Measurements from ENCODE around the gene TMPRSS9. TPM values are rescaled to one million over a fixed set of nuclear protein-coding genes. Genes with fewer than 3 reads are reported as not detected.

TMPRSS9 gene
- total RNA-seq, 1 donor from 2014 or later: not detected

DNA sequence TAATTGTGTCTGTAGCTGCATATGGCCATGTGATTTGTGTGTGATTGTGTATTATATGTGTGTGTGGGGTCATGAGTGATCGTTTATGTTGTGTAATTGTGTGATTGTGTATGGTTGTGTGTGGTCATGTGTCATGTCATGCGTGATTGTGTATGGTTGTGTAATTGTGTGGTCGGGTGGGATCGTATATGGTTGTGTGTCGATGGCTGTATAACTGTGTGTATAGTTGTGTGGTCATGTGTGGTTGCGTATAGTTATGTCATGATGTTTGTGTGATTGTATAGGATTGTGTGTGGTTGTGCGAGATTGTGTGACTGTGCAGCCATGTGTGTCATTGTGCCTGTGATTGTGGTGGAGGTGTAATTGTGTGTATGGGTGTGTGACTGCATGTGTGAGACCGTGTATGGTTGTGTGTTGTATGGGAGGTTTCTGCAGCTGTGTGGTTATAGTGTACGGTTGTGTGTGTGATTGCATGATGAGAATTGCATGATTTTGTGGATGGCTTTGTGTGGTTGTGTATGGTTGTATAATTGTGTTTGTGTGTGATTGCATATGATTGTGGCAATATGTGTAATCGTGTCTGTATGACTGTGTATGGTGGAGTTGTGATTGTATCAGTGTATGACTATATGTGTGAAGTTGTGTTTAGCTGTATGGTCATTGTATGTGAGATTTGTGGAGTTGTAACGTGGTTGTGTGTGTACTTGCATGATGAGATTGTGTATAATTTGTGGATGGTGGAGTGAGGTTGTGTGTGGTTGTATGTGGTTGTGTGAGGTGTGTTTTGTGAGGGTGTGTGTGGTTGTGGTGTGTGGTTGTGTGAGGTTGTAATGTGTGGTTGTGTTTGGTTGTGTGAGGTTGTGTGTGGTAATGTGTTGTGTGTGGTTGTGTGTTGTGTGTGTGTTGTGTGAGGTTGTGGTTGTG lies 2.2 kb downstream of the TMPRSS9 start:
- H3K4me3 Mint-ChIP-seq (ENCODE audit: low read depth): no peak overlapping the region
- no peaks in the 10 kb centered on the region for H3K4me1 Mint-ChIP-seq (ENCODE audit: low read depth)
- TF ChIP-seq, protein P1, sequence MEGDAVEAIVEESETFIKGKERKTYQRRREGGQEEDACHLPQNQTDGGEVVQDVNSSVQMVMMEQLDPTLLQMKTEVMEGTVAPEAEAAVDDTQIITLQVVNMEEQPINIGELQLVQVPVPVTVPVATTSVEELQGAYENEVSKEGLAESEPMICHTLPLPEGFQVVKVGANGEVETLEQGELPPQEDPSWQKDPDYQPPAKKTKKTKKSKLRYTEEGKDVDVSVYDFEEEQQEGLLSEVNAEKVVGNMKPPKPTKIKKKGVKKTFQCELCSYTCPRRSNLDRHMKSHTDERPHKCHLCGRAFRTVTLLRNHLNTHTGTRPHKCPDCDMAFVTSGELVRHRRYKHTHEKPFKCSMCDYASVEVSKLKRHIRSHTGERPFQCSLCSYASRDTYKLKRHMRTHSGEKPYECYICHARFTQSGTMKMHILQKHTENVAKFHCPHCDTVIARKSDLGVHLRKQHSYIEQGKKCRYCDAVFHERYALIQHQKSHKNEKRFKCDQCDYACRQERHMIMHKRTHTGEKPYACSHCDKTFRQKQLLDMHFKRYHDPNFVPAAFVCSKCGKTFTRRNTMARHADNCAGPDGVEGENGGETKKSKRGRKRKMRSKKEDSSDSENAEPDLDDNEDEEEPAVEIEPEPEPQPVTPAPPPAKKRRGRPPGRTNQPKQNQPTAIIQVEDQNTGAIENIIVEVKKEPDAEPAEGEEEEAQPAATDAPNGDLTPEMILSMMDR (IDR thresholded peaks at IDR 0.05; ENCODE audit: unreplicated experiment): no peak
- H3K9me3 Mint-ChIP-seq (ENCODE audit: low read depth): no peaks in the 10 kb centered on the region
- no peak for DNase-seq (ENCODE audit: low spot score, unreplicated experiment)
- H3K27ac Mint-ChIP-seq: no peak overlapping the region
- peaks cover 22% of the 10 kb centered on the region for H3K27me3 Mint-ChIP-seq
- H3K36me3 Mint-ChIP-seq (ENCODE audit: insufficient read depth): no peaks in the 10 kb centered on the region

- no peak overlapping the region for H3K27ac Mint-ChIP-seq
- H3K36me3 Mint-ChIP-seq (ENCODE audit: insufficient read depth): no peaks in the 10 kb centered on the region
- H3K4me3 Mint-ChIP-seq (ENCODE audit: low read depth): no peak overlapping the region
These were observed 2.9 kb downstream of the TMPRSS9 start for GRCh38 chr19:2362970-2363300.

GRCh38 chr19:2363419-2363818 lies 3.4 kb downstream of the TMPRSS9 start:
- H3K4me3 Mint-ChIP-seq (ENCODE audit: low read depth): no peak overlapping the region
- no peak for DNase-seq (ENCODE audit: low spot score, unreplicated experiment)
- no peak overlapping the region for H3K27ac Mint-ChIP-seq
- no peaks in the 10 kb centered on the region for H3K4me1 Mint-ChIP-seq (ENCODE audit: low read depth)
- peaks cover 27% of the 10 kb centered on the region for H3K27me3 Mint-ChIP-seq
- H3K9me3 Mint-ChIP-seq (ENCODE audit: low read depth): no peaks in the 10 kb centered on the region
- H3K36me3 Mint-ChIP-seq (ENCODE audit: insufficient read depth): no peaks in the 10 kb centered on the region
- TF ChIP-seq, protein P1 (IDR thresholded peaks at IDR 0.05; ENCODE audit: unreplicated experiment): no peak

More at GRCh38 chr19:2362970-2363300, 2.9 kb downstream of the TMPRSS9 start:
- no peak for DNase-seq (ENCODE audit: low spot score, unreplicated experiment)
- TF ChIP-seq, protein P1 (IDR thresholded peaks at IDR 0.05; ENCODE audit: unreplicated experiment): no peak
- Mint-ChIP-seq H3K4me1 (ENCODE audit: low read depth) (no peaks in the 10 kb centered on the region), H3K27me3 (peaks cover 22% of the 10 kb centered on the region), H3K9me3 (ENCODE audit: low read depth) (no peaks in the 10 kb centered on the region)

- Mint-ChIP-seq H3K9me3 (ENCODE audit: low read depth) (no peaks in the 10 kb centered on the region), H3K27ac (no peak overlapping the region), H3K27me3 (peaks cover 14% of the 10 kb centered on the region), H3K36me3 (ENCODE audit: insufficient read depth) (no peaks in the 10 kb centered on the region), H3K4me3 (ENCODE audit: low read depth) (no peak overlapping the region), H3K4me1 (ENCODE audit: low read depth) (no peaks in the 10 kb centered on the region)
- no peak for DNase-seq (ENCODE audit: low spot score, unreplicated experiment)
- TF ChIP-seq, protein P1 (IDR thresholded peaks at IDR 0.05; ENCODE audit: unreplicated experiment): no peak
These were observed 5.3 kb downstream of the TMPRSS9 start for GRCh38 chr19:2365201-2365970.

DNA sequence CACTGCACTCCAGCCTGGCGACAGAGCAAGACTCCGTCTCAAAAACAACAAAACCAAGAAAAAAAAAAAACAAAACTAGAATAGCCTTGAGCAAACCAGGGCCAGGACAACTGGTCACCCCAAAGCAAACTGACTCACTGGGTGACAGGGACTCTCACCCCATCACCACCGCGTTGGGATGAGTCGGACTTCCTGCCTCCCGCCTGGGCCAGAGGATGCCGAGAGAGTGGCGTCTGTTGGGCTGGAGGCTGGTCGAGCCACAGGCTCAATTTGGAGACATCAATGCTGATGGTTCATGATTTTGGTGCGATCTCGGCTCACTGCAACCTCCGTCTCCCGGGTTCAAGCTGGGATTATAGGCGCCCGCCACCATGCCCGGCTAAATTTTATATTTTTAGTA lies 11.6 kb downstream of the TMPRSS9 start:
- H3K36me3 Mint-ChIP-seq (ENCODE audit: insufficient read depth): no peaks in the 10 kb centered on the region
- DNase-seq (ENCODE audit: low spot score, unreplicated experiment): no peak
- no peaks in the 10 kb centered on the region for H3K4me1 Mint-ChIP-seq (ENCODE audit: low read depth)
- no peaks in the 10 kb centered on the region for H3K9me3 Mint-ChIP-seq (ENCODE audit: low read depth)
- TF ChIP-seq, protein P1 (IDR thresholded peaks at IDR 0.05; ENCODE audit: unreplicated experiment): no peak
- no peak overlapping the region for H3K4me3 Mint-ChIP-seq (ENCODE audit: low read depth)
- no peak overlapping the region for H3K27ac Mint-ChIP-seq
- H3K27me3 Mint-ChIP-seq: peaks cover 17% of the 10 kb centered on the region
